ENCODE measurements around the gene GRK6. TPM values are rescaled to one million over a fixed set of nuclear protein-coding genes. Genes with fewer than 3 reads are reported as not detected.

Gene GRK6
- total RNA-seq, 1 experiment from 2014 or later: 75.2 TPM

DNA sequence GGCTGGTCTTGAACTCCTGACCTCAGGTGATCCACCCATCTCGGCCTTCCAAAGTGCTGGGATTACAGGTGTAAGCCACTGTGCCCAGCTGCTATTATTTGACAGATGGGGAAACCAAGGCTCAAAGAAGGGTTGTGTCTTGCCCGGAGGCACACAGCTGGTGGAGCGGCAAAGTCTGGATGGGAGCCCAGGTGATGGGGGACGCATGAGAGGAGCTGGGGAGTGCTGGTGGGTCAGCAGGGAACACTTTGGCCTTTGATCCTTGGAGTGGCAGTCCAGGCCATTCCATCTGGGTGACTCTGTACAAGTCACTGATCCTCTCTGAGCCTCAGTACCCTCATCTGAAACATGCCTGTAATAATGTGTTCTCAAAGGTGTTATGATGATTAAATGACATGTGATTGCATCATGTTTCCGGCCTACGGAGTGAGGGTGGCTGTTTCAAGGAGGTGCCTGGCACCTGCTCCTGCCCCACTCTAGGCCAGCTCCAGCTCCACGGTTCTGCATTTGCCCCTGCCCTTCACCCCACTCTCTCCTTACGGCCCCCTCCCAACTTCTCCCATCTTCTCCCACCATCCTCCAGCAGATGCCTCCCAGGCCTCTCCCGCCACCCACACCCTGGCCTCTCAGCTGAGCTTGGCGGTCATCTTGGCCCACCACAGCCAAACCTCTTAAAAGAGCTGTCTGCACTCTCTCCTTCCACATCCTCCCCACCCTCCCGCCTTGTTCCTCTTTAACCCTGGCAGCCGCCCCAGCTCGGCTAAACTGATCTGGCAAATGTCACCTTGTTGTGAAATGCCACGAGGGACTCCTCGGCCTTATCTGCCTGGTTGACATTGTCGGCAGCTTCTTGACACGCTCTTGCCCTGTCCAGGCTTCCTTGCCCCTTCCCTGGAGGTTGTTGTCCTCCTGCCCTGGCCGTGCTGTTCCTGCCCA lies 52.5 kb downstream of the GRK6 start:
- Mint-ChIP-seq H3K27ac (peak overlapping the region; percentile 61 to 97 (median 74); a peak in 5 of 7 replicates), H3K4me3 (peak overlapping the region in 1 of 2 experiments; percentile 36; a peak in 2 of 5 replicates)
- no CpG with 5 or more reads among the region's 18 CpGs for WGBS (ENCODE audit: extremely low coverage, insufficient read length, low lambda C conversion rate)

More for the DNA sequence above, 52.5 kb downstream of the GRK6 start:
- no peak overlapping the region for H2BK5ac ChIP-seq (ENCODE audit: insufficient read length, low read length)
- DNase-seq: no peak
- no peak overlapping the region for H4K91ac ChIP-seq (ENCODE audit: insufficient read length, low read depth, low read length)
- H3K4me1 ChIP-seq (ENCODE audit: insufficient read depth, low read length): peaks cover 9% of the 10 kb centered on the region; the same call in 1 of the 2 replicates
- H3K27me3 ChIP-seq (ENCODE audit: insufficient read depth, low read length): no peaks in the 10 kb centered on the region
- H3K4me2 ChIP-seq (ENCODE audit: insufficient read depth, insufficient read length, low read length): no peak overlapping the region
- no peaks in the 10 kb centered on the region for H3K79me2 ChIP-seq (ENCODE audit: insufficient read depth, low read length)
- no peak overlapping the region for H3K23ac ChIP-seq (ENCODE audit: insufficient read length, low read depth, low read length)
- no peaks in the 10 kb centered on the region; the same call in 1 of the 2 replicates for H3K27me3 Mint-ChIP-seq (ENCODE audit: low read depth)
- no peak overlapping the region for H3K27ac ChIP-seq (ENCODE audit: insufficient read length, low read depth, low read length)
- no peak overlapping the region for H4K5ac ChIP-seq (ENCODE audit: insufficient read length, low read depth, low read length)
- no peak overlapping the region for H2AK5ac ChIP-seq (ENCODE audit: insufficient read length, low read length)
- no peaks in the 10 kb centered on the region for H4K20me1 ChIP-seq (ENCODE audit: control insufficient read depth, insufficient read depth, insufficient read length)
- no peak overlapping the region for H3K14ac ChIP-seq (ENCODE audit: insufficient read depth, low read length)
- H2BK120ac ChIP-seq (ENCODE audit: low read depth, low read length, poor library complexity, severe bottlenecking): no peak overlapping the region
- H2BK20ac ChIP-seq (ENCODE audit: low read depth, low read length, poor library complexity, severe bottlenecking): no peak overlapping the region
- H3K23me2 ChIP-seq (ENCODE audit: insufficient read length, low read depth, low read length, poor library complexity, severe bottlenecking): no peaks in the 10 kb centered on the region
- no peak overlapping the region for H2BK12ac ChIP-seq (ENCODE audit: insufficient read length, low read depth, low read length)
- H3K9me3 ChIP-seq (ENCODE audit: control insufficient read depth, low read depth, low read length): no peaks in the 10 kb centered on the region
- H2BK15ac ChIP-seq (ENCODE audit: low read depth, low read length): no peak overlapping the region
- no peak overlapping the region for H2AFZ ChIP-seq (ENCODE audit: low read length)
- TF ChIP-seq, protein P1, sequence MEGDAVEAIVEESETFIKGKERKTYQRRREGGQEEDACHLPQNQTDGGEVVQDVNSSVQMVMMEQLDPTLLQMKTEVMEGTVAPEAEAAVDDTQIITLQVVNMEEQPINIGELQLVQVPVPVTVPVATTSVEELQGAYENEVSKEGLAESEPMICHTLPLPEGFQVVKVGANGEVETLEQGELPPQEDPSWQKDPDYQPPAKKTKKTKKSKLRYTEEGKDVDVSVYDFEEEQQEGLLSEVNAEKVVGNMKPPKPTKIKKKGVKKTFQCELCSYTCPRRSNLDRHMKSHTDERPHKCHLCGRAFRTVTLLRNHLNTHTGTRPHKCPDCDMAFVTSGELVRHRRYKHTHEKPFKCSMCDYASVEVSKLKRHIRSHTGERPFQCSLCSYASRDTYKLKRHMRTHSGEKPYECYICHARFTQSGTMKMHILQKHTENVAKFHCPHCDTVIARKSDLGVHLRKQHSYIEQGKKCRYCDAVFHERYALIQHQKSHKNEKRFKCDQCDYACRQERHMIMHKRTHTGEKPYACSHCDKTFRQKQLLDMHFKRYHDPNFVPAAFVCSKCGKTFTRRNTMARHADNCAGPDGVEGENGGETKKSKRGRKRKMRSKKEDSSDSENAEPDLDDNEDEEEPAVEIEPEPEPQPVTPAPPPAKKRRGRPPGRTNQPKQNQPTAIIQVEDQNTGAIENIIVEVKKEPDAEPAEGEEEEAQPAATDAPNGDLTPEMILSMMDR (conservative IDR thresholded peaks at IDR 0.05): no peak
- no peak overlapping the region for H3T11ph ChIP-seq (ENCODE audit: low read length)
- H3K4ac ChIP-seq (ENCODE audit: low read depth, low read length): no peak overlapping the region
- H3K18ac ChIP-seq (ENCODE audit: insufficient read length, low read depth, low read length): no peak overlapping the region
- no peak overlapping the region for H3K9ac ChIP-seq (ENCODE audit: extremely low read depth, insufficient read length, low read length)
- H3K79me1 ChIP-seq (ENCODE audit: insufficient read depth, low read depth, low read length, poor library complexity, severe bottlenecking): no peaks in the 10 kb centered on the region
- no peak overlapping the region for H4K8ac ChIP-seq (replicated peaks; ENCODE audit: insufficient read length, low read depth, low read length)
- H3K9me3 Mint-ChIP-seq: no peaks in the 10 kb centered on the region
- no peak overlapping the region for H3K56ac ChIP-seq (ENCODE audit: insufficient read length, low read depth, low read length)
- H3K4me1 Mint-ChIP-seq: peaks cover 24 to 33% of the 10 kb centered on the region in 2 experiments
- H3K36me3 Mint-ChIP-seq (ENCODE audit: insufficient read depth in 1 of 3, low read depth in 3 of 3): peaks cover 13 to 39% (median 34%) of the 10 kb centered on the region in 3 experiments
